ENCODE measurements around the gene LDLRAD4.

The LDLRAD4 gene

DNA sequence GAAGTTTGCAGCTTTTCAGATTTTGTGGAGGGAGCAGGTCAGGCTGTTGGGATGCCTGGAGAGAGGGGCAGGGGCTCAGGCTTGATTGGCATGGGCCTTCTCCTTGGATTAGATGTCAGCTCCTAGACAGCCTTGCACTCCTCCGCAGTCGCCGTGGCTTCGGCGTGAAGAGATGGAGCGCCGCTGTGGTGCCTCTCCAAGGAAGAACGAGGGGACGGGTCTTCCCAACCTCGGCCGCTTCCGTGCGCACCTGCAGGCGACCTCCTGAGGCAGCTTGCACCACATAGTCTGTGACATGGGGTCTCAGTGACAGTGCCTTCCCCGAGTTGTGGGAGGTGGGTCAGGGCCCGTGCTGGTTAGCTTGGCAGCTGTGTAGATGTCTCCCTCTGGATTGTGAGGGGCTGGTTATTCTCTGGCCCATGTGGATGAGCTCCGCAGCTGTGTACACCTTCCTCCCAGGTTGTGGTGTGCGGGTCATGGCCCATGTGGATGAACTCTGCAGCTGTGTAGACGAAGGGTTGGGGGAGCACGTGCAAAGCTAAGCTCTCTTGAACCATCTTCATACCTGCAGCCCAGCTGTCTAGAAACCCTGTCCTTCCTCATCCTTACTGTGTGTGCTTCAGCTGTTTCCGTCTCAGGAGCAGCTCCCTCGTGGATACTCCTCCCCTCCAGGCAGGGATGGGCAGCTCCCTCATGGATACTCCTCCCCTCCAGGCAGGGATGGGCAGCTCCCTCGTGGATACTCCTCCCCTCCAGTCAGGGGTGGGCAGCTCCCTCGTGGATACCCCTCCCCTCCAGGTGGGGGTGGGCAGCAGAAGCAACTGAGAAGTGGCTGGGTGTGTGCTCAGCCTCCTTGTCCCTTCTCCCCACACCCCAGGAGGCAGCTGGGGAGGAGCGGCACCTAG is 170.3 kb downstream of the LDLRAD4 start:
- TF ChIP-seq ISL1 (CRISPR knock-in tag; IDR thresholded peaks at IDR 0.05): no peak
- no peak for TF ChIP-seq ZNF8 (CRISPR knock-in tag; IDR thresholded peaks at IDR 0.05)
- TF ChIP-seq SNAI2 (CRISPR knock-in tag; IDR thresholded peaks at IDR 0.05): no peak
- TF ChIP-seq GLIS3 (CRISPR knock-in tag; IDR thresholded peaks at IDR 0.05): no peak
- no peak for TF ChIP-seq ZFP3 (CRISPR knock-in tag; IDR thresholded peaks at IDR 0.05)
- no peak for TF ChIP-seq ARNTL (CRISPR knock-in tag; IDR thresholded peaks at IDR 0.05; ENCODE audit: borderline replicate concordance, low read depth)
- TF ChIP-seq, protein P1, sequence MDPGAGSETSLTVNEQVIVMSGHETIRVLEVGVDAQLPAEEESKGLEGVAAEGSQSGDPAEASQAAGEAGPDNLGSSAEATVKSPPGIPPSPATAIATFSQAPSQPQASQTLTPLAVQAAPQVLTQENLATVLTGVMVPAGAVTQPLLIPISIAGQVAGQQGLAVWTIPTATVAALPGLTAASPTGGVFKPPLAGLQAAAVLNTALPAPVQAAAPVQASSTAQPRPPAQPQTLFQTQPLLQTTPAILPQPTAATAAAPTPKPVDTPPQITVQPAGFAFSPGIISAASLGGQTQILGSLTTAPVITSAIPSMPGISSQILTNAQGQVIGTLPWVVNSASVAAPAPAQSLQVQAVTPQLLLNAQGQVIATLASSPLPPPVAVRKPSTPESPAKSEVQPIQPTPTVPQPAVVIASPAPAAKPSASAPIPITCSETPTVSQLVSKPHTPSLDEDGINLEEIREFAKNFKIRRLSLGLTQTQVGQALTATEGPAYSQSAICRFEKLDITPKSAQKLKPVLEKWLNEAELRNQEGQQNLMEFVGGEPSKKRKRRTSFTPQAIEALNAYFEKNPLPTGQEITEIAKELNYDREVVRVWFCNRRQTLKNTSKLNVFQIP (CRISPR knock-in tag; IDR thresholded peaks at IDR 0.05; ENCODE audit: borderline replicate concordance, low read depth): no peak
- ATAC-seq: no peak

DNA sequence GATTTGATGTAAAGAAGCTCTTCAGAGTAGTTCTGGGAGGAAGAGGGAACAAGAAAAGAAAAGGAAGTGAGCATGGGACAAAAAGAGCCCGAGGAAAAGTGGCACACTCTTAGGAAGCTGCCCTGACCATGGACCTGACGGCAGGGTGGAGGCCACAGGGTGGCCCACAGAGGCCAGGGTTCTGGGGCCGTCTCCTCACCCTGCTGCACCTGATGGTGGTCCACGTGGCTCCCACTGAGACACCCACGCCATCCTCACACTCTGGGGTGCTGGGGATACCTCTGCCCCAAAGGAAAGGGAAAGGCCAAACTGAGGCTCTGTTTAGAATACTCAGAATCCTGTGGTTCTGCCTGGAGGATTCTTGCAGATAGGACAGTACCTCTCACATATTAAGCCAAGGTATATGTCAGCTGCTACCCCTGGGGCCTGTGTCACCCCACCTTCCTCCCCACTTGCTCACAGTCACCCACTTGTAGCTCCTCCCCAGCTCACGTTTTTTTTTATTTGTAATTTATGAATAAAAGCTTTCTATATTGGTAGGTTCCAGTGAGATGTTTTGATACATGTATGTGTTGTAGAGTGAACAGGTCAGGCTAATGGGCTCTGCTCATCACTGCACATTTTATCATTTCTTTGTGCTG is 171.1 kb downstream of the LDLRAD4 start:
- no peak for ATAC-seq

DNA sequence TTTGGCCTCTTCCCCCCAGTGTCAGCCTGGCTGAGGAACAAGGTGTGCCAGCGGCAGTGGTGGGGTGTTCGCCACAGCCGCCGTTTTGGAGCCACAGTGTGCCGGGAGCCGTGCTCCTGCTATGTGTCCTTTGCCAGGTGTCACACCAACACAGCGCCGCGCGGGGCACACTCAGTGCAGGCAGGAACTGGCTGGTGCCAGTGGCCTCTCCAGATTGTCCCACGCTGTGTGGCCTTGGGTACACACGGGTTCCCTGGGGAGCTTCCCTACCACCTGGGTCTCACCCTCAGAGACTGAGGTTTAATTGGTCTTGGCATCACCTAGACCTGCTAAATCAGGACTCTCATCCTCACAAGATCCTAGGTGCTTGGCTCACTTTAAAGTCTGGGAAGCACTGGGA is 171.6 kb downstream of the LDLRAD4 start:
- ATAC-seq: no peak
- no peak for TF ChIP-seq ZC3H10 (CRISPR knock-in tag; IDR thresholded peaks at IDR 0.05)
- no peak for TF ChIP-seq SNAI2 (CRISPR knock-in tag; IDR thresholded peaks at IDR 0.05)
- TF ChIP-seq GLIS3 (CRISPR knock-in tag; IDR thresholded peaks at IDR 0.05): no peak
- no peak for TF ChIP-seq ZFP30 (CRISPR knock-in tag; IDR thresholded peaks at IDR 0.05)
- TF ChIP-seq ARNTL (CRISPR knock-in tag; IDR thresholded peaks at IDR 0.05; ENCODE audit: borderline replicate concordance, low read depth): no peak
- no peak for TF ChIP-seq ZNF8 (CRISPR knock-in tag; IDR thresholded peaks at IDR 0.05)
- no peak for TF ChIP-seq ZNF565 (CRISPR knock-in tag; conservative IDR thresholded peaks at IDR 0.05; ENCODE audit: low read depth)
- TF ChIP-seq, protein P2, sequence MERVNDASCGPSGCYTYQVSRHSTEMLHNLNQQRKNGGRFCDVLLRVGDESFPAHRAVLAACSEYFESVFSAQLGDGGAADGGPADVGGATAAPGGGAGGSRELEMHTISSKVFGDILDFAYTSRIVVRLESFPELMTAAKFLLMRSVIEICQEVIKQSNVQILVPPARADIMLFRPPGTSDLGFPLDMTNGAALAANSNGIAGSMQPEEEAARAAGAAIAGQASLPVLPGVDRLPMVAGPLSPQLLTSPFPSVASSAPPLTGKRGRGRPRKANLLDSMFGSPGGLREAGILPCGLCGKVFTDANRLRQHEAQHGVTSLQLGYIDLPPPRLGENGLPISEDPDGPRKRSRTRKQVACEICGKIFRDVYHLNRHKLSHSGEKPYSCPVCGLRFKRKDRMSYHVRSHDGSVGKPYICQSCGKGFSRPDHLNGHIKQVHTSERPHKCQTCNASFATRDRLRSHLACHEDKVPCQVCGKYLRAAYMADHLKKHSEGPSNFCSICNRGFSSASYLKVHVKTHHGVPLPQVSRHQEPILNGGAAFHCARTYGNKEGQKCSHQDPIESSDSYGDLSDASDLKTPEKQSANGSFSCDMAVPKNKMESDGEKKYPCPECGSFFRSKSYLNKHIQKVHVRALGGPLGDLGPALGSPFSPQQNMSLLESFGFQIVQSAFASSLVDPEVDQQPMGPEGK (CRISPR knock-in tag; IDR thresholded peaks at IDR 0.05; ENCODE audit: borderline replicate concordance): no peak
- no peak for TF ChIP-seq OSR1 (CRISPR knock-in tag; IDR thresholded peaks at IDR 0.05)
- TF ChIP-seq ESRRG (CRISPR knock-in tag; IDR thresholded peaks at IDR 0.05): no peak
- no peak for TF ChIP-seq ZFP3 (CRISPR knock-in tag; IDR thresholded peaks at IDR 0.05)
- no peak for TF ChIP-seq CSRNP3 (CRISPR knock-in tag; IDR thresholded peaks at IDR 0.05)
- no peak for TF ChIP-seq CSDC2 (CRISPR knock-in tag; IDR thresholded peaks at IDR 0.05)
- no peak for TF ChIP-seq BACH2 (CRISPR knock-in tag; IDR thresholded peaks at IDR 0.05; ENCODE audit: borderline replicate concordance)
- TF ChIP-seq, protein P3, sequence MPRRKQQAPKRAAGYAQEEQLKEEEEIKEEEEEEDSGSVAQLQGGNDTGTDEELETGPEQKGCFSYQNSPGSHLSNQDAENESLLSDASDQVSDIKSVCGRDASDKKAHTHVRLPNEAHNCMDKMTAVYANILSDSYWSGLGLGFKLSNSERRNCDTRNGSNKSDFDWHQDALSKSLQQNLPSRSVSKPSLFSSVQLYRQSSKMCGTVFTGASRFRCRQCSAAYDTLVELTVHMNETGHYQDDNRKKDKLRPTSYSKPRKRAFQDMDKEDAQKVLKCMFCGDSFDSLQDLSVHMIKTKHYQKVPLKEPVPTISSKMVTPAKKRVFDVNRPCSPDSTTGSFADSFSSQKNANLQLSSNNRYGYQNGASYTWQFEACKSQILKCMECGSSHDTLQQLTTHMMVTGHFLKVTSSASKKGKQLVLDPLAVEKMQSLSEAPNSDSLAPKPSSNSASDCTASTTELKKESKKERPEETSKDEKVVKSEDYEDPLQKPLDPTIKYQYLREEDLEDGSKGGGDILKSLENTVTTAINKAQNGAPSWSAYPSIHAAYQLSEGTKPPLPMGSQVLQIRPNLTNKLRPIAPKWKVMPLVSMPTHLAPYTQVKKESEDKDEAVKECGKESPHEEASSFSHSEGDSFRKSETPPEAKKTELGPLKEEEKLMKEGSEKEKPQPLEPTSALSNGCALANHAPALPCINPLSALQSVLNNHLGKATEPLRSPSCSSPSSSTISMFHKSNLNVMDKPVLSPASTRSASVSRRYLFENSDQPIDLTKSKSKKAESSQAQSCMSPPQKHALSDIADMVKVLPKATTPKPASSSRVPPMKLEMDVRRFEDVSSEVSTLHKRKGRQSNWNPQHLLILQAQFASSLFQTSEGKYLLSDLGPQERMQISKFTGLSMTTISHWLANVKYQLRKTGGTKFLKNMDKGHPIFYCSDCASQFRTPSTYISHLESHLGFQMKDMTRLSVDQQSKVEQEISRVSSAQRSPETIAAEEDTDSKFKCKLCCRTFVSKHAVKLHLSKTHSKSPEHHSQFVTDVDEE (CRISPR knock-in tag; IDR thresholded peaks at IDR 0.05): no peak
- TF ChIP-seq TOX (CRISPR knock-in tag; IDR thresholded peaks at IDR 0.05; ENCODE audit: borderline replicate concordance): no peak
- TF ChIP-seq RARB (CRISPR knock-in tag; IDR thresholded peaks at IDR 0.05): no peak

More for the DNA sequence above, 171.1 kb downstream of the LDLRAD4 start:
- TF ChIP-seq, protein P1 (CRISPR knock-in tag; IDR thresholded peaks at IDR 0.05; ENCODE audit: borderline replicate concordance, low read depth): no peak
- TF ChIP-seq ZFP30 (CRISPR knock-in tag; IDR thresholded peaks at IDR 0.05): no peak
- no peak for TF ChIP-seq TOX (CRISPR knock-in tag; IDR thresholded peaks at IDR 0.05; ENCODE audit: borderline replicate concordance)
- TF ChIP-seq TCF4 (CRISPR knock-in tag; IDR thresholded peaks at IDR 0.05; ENCODE audit: borderline replicate concordance): no peak
- no peak for TF ChIP-seq PPARA (CRISPR knock-in tag; IDR thresholded peaks at IDR 0.05; ENCODE audit: borderline replicate concordance)
- TF ChIP-seq ESRRG (CRISPR knock-in tag; IDR thresholded peaks at IDR 0.05): no peak
- no peak for TF ChIP-seq GLIS3 (CRISPR knock-in tag; IDR thresholded peaks at IDR 0.05)
- TF ChIP-seq SNAI2 (CRISPR knock-in tag; IDR thresholded peaks at IDR 0.05): no peak
- TF ChIP-seq, protein P3 (CRISPR knock-in tag; IDR thresholded peaks at IDR 0.05): no peak

Data from SK-N-SH treated with all-trans-retinoic acid at 6 μM for 48 hours (cell line).